Measurements from ENCODE around the gene HUS1.

Gene HUS1

DNA sequence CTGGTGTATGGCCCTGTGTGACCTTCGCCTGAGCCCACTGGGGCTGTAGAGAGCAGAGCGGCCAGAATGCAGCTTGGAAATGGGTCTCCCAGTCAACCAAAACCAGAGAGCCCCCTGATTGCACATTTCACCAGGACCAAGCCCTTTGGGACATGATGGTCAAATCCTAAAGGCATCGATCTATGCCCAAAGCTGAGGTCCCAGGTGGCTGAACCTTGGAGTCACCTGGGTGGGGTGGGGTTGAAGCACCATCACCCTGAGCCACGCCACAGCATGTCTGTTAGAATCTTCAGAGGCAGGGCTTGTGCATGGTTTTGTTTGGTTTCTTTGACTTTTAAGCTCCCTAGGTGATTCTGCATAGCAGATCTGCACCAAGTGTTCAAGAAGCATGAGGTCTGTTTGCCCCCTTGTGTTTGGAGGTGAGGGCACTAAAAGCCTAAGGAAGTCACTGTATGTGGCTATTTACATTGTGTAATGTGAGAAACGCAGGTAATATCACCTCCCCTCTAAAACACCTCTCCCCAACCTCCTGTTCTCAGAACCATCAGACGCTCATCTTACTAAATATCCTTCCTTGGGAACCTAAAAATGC is 40.7 kb downstream of the HUS1 start:
- no peak overlapping the region for H3K27ac ChIP-seq

GRCh38 chr7:47937711-47938573 is 41.5 kb downstream of the HUS1 start:
- DNase-seq (ENCODE audit: low read depth, low spot score): no peak
- Histone ChIP-seq H3K36me3 (ENCODE audit: insufficient read depth, low read length) (no peaks in the 10 kb centered on the region), H3K9ac (ENCODE audit: insufficient read length) (no peak overlapping the region), H3K27ac (no peak overlapping the region), H3K9me3 (ENCODE audit: low read depth, low read length) (no peaks in the 10 kb centered on the region), H3K4me3 (no peak overlapping the region)
- TF ChIP-seq POLR2AphosphoS5 (IDR thresholded peaks at IDR 0.05; ENCODE audit: borderline replicate concordance, low read depth, low read length): no peak
- TF ChIP-seq FOXP2 (optimal IDR thresholded peaks at IDR 0.05; ENCODE audit: control extremely low read depth, extremely low read length, insufficient read depth): no peak
- no peak for TF ChIP-seq EZH2 (IDR thresholded peaks at IDR 0.05)

More for the DNA sequence above, 40.7 kb downstream of the HUS1 start:
- DNase-seq (ENCODE audit: low read depth, low spot score): no peak
- H3K9ac ChIP-seq (ENCODE audit: insufficient read length): no peak overlapping the region
- no peaks in the 10 kb centered on the region for H3K9me3 ChIP-seq (ENCODE audit: low read depth, low read length)
- no peak for TF ChIP-seq POLR2AphosphoS5 (IDR thresholded peaks at IDR 0.05; ENCODE audit: borderline replicate concordance, low read depth, low read length)
- TF ChIP-seq FOXP2 (optimal IDR thresholded peaks at IDR 0.05; ENCODE audit: control extremely low read depth, extremely low read length, insufficient read depth): no peak
- TF ChIP-seq EZH2 (IDR thresholded peaks at IDR 0.05): no peak
- H3K36me3 ChIP-seq (ENCODE audit: insufficient read depth, low read length): no peaks in the 10 kb centered on the region
- no peak overlapping the region for H3K4me3 ChIP-seq

- no peak overlapping the region for H3K4me3 ChIP-seq
- DNase-seq (ENCODE audit: low read depth, low spot score): no peak
Measured at GRCh38 chr7:47937065-47937687, 42.2 kb downstream of the HUS1 start.

GRCh38 chr7:47936323-47936722 is 43.1 kb downstream of the HUS1 start:
- Histone ChIP-seq H3K27ac (no peak overlapping the region), H3K36me3 (ENCODE audit: insufficient read depth, low read length) (no peaks in the 10 kb centered on the region), H3K4me3 (no peak overlapping the region), H3K9ac (ENCODE audit: insufficient read length) (no peak overlapping the region), H3K9me3 (ENCODE audit: low read depth, low read length) (no peaks in the 10 kb centered on the region)
- DNase-seq (ENCODE audit: low read depth, low spot score): no peak
- TF ChIP-seq EZH2 (IDR thresholded peaks at IDR 0.05): no peak

More at GRCh38 chr7:47937065-47937687, 42.2 kb downstream of the HUS1 start:
- no peak for TF ChIP-seq FOXP2 (optimal IDR thresholded peaks at IDR 0.05; ENCODE audit: control extremely low read depth, extremely low read length, insufficient read depth)
- no peak for TF ChIP-seq EZH2 (IDR thresholded peaks at IDR 0.05)
- no peak for TF ChIP-seq POLR2AphosphoS5 (IDR thresholded peaks at IDR 0.05; ENCODE audit: borderline replicate concordance, low read depth, low read length)
- H3K27ac ChIP-seq: no peak overlapping the region
- H3K9ac ChIP-seq (ENCODE audit: insufficient read length): no peak overlapping the region
- no peaks in the 10 kb centered on the region for H3K36me3 ChIP-seq (ENCODE audit: insufficient read depth, low read length)
- no peaks in the 10 kb centered on the region for H3K9me3 ChIP-seq (ENCODE audit: low read depth, low read length)

GRCh38 chr7:47935336-47935735 is 44.1 kb downstream of the HUS1 start:
- TF ChIP-seq EZH2 (IDR thresholded peaks at IDR 0.05) (no peak), FOXP2 (optimal IDR thresholded peaks at IDR 0.05; ENCODE audit: control extremely low read depth, extremely low read length, insufficient read depth) (no peak), POLR2AphosphoS5 (IDR thresholded peaks at IDR 0.05; ENCODE audit: borderline replicate concordance, low read depth, low read length) (no peak)
- no peaks in the 10 kb centered on the region for H3K9me3 ChIP-seq (ENCODE audit: low read depth, low read length)
- no peak overlapping the region for H3K4me3 ChIP-seq
- H3K9ac ChIP-seq (ENCODE audit: insufficient read length): no peak overlapping the region
- H3K36me3 ChIP-seq (ENCODE audit: insufficient read depth, low read length): no peaks in the 10 kb centered on the region
- no peak overlapping the region for H3K27ac ChIP-seq
- DNase-seq (ENCODE audit: low read depth, low spot score): no peak

DNA sequence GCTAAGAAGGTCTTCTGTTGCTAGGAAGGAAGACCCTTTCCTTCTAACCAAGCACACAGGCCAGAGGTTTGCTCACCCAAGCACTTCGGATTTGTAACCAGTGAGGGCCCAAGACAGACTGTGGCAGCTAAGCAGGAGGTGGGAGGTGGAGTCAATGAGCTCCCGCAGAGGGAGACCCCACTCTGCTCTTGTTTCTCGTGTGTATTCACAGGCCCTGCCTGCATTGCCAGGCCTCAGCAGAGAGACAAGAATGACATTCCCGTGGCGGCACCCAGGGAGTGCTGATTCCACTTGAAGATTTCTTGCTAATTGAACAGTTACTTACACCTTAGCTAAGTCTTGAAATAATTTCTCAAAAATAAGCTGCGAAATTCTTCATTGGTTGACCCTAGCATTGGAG is 44.6 kb downstream of the HUS1 start:
- Histone ChIP-seq H3K9me3 (ENCODE audit: low read depth, low read length) (no peaks in the 10 kb centered on the region), H3K4me3 (no peak overlapping the region), H3K27ac (no peak overlapping the region), H3K36me3 (ENCODE audit: insufficient read depth, low read length) (no peaks in the 10 kb centered on the region), H3K9ac (ENCODE audit: insufficient read length) (no peak overlapping the region)
- DNase-seq (ENCODE audit: low read depth, low spot score): no peak
- no peak for TF ChIP-seq POLR2AphosphoS5 (IDR thresholded peaks at IDR 0.05; ENCODE audit: borderline replicate concordance, low read depth, low read length)
- TF ChIP-seq EZH2 (IDR thresholded peaks at IDR 0.05): no peak
- TF ChIP-seq FOXP2 (optimal IDR thresholded peaks at IDR 0.05; ENCODE audit: control extremely low read depth, extremely low read length, insufficient read depth): no peak

DNA sequence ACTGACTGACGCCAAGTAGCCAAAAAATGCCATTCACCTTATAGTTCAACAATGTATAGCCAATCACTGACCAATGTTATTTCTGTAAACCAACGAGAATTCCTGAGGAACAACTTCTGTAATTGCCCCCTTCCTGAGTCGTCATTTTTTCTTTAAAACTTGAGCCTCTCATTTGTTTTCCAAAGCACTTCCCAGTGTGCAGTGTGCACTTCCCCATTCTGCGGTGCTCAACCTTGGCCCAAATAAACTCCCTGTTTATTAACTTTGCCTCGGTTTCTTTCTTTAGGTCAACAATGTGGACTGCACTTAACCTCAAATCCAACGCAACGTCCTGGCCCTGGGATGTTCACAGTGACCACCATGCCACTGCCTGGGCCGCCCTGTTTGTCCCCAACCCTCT is 46.2 kb downstream of the HUS1 start:
- DNase-seq (ENCODE audit: low read depth, low spot score): no peak
- no peak for TF ChIP-seq POLR2AphosphoS5 (IDR thresholded peaks at IDR 0.05; ENCODE audit: borderline replicate concordance, low read depth, low read length)
- TF ChIP-seq EZH2 (IDR thresholded peaks at IDR 0.05): no peak
- TF ChIP-seq FOXP2 (optimal IDR thresholded peaks at IDR 0.05; ENCODE audit: control extremely low read depth, extremely low read length, insufficient read depth): no peak
- Histone ChIP-seq H3K4me3 (no peak overlapping the region), H3K9me3 (ENCODE audit: low read depth, low read length) (no peaks in the 10 kb centered on the region), H3K27ac (no peak overlapping the region), H3K36me3 (ENCODE audit: insufficient read depth, low read length) (no peaks in the 10 kb centered on the region), H3K9ac (ENCODE audit: insufficient read length) (no peak overlapping the region)

- no peaks in the 10 kb centered on the region for H3K9me3 ChIP-seq (ENCODE audit: low read depth, low read length)
- DNase-seq (ENCODE audit: low read depth, low spot score): no peak
- H3K36me3 ChIP-seq (ENCODE audit: insufficient read depth, low read length): no peaks in the 10 kb centered on the region
- H3K27ac ChIP-seq: no peak overlapping the region
- TF ChIP-seq FOXP2 (optimal IDR thresholded peaks at IDR 0.05; ENCODE audit: control extremely low read depth, extremely low read length, insufficient read depth): no peak
- no peak for TF ChIP-seq POLR2AphosphoS5 (IDR thresholded peaks at IDR 0.05; ENCODE audit: borderline replicate concordance, low read depth, low read length)
- TF ChIP-seq EZH2 (IDR thresholded peaks at IDR 0.05): no peak
- H3K4me3 ChIP-seq: no peak overlapping the region
- H3K9ac ChIP-seq (ENCODE audit: insufficient read length): no peak overlapping the region
Measured at GRCh38 chr7:47932466-47933037, 46.9 kb downstream of the HUS1 start.
